HCT116 (cell line): Measurements from ENCODE around the gene ECT2. TPM values are rescaled to one million over a fixed set of nuclear protein-coding genes. Genes with fewer than 3 reads are reported as not detected.

ENCODE experiments used
- ATAC-seq: fragments of 200-7000 bp; cut with Tn5 transposase; 2 replicates; pipeline ENCODE4 v1.9.1; 2020; ENCODE audit warnings: mild to moderate bottlenecking, moderate library complexity
- BruUV-seq: library from RNA; stranded (reverse); fragments of 400-500 nt; replicated peaks from 2 replicates; lab custom pipeline; 2021; lab: Mats Ljungman, UMichigan
- CTCF ChIA-PET: fragments of 300-600 bp; sonication (Branson Sonifier 250); formaldehyde crosslinking; loops from one replicate; lab custom pipeline; 2021; ENCODE audit warnings: antibody characterized with exemption; lab: Charles Lee
- POLR2A ChIA-PET: fragments of 300-600, 350-600 bp; sonication (Branson Sonifier 250); formaldehyde crosslinking; loops from one replicate; lab custom pipeline; 2021; ENCODE audit warnings: antibody characterized with exemption; lab: Charles Lee
- RAD21 ChIA-PET, 2 experiments: fragments of 300-600 bp; sonication (Branson Sonifier 250); formaldehyde crosslinking; loops; one replicate each; lab custom pipeline; 2023; ENCODE audit warnings: low total read pairs in 2 of 2; ENCODE audit not compliant: uncharacterized antibody in 2 of 2, unreplicated experiment in 2 of 2, low non-redundant PET in 1 of 2; lab: Charles Lee
- DNase-seq: peaks from one replicate; pipeline ENCODE4 v3.0.0-alpha.2; 2010; ENCODE audit warnings: low read depth, low spot score
- H2AFZ ChIP-seq: fragments of 200-600 bp; shearing (Covaris generic), sonication (generic); 2 replicates; pipeline ENCODE4 v1.6.1; 2017; ENCODE audit warnings: low read depth, mixed run types, mixed read lengths, antibody characterized with exemption, low read length; ENCODE audit not compliant: poor library complexity, severe bottlenecking
- H3K27ac ChIP-seq: 2 replicates; pipeline ENCODE4 v1.5.1; 2012; ENCODE audit warnings: low read depth, low read length
- H3K27me3 ChIP-seq: fragments of 200-600 bp; sonication (generic); 2 replicates; pipeline ENCODE4 v1.6.1; 2016; ENCODE audit warnings: mixed run types, low read length, mixed read lengths; ENCODE audit not compliant: insufficient read depth
- H3K36me3 ChIP-seq, 2 experiments: fragments of 200-500 bp in 1 of 2; fragments of 200-600 bp in 1 of 2; sonication (Bioruptor generic) in 1 of 2; sonication (generic) in 1 of 2; 2 replicates each; pipeline versions ENCODE4 v1.5.1 to v1.6.1; 2014 to 2016; ENCODE audit warnings: low read length in 2 of 2, inconsistent platforms in 1 of 2, mixed read lengths in 1 of 2, mixed run types in 1 of 2; ENCODE audit not compliant: insufficient read depth in 2 of 2, control insufficient read depth in 1 of 2
- H3K4me1 ChIP-seq, 2 experiments: fragments of 200-600 bp in 1 of 2; sonication (generic) in 1 of 2; 2 replicates each; pipeline versions ENCODE4 v1.5.1 to v1.6.1; 2012 to 2017; ENCODE audit warnings: low read length in 2 of 2, inconsistent platforms in 1 of 2, mild to moderate bottlenecking in 1 of 2, mixed read lengths in 1 of 2, mixed run types in 1 of 2, moderate library complexity in 1 of 2; ENCODE audit not compliant: insufficient read depth in 2 of 2, control insufficient read depth in 1 of 2
- H3K4me2 ChIP-seq: fragments of 200-600 bp; sonication (generic); 2 replicates; pipeline ENCODE4 v1.6.1; 2017; ENCODE audit warnings: mixed run types, low read length, mixed read lengths
- H3K4me3 ChIP-seq, 2 experiments: fragments of 200-600 bp in 1 of 2; sonication (generic) in 1 of 2; replicated peaks in 1 of 2; 2 replicates each; pipeline ENCODE4 v1.5.1; 2011 to 2016; ENCODE audit warnings: low read length in 2 of 2, control low read depth in 1 of 2, low read depth in 1 of 2, mild to moderate bottlenecking in 1 of 2, mixed read lengths in 1 of 2, mixed run types in 1 of 2
- H3K79me2 ChIP-seq: fragments of 200-600 bp; sonication (generic); 2 replicates; pipeline ENCODE4 v1.6.1; 2017; ENCODE audit warnings: mild to moderate bottlenecking, mixed run types, low read length, moderate library complexity, mixed read lengths; ENCODE audit not compliant: insufficient read depth
- H3K9ac ChIP-seq: fragments of 200-600 bp; sonication (generic); 2 replicates; pipeline ENCODE4 v1.6.1; 2016; ENCODE audit warnings: low read length, mixed read lengths
- H3K9me2 ChIP-seq: fragments of 200-600 bp; sonication (generic), shearing (Covaris generic); 2 replicates; pipeline ENCODE4 v1.6.1; 2017; ENCODE audit warnings: mixed run types, mild to moderate bottlenecking, moderate library complexity; ENCODE audit not compliant: insufficient read depth
- H3K9me3 ChIP-seq, 2 experiments: fragments of 200-500 bp in 1 of 2; fragments of 200-600 bp in 1 of 2; sonication (Bioruptor generic) in 1 of 2; sonication (generic) in 1 of 2; 2 replicates each; pipeline ENCODE4 v1.6.1; 2014 to 2017; ENCODE audit warnings: low read length in 2 of 2, mixed read lengths in 2 of 2, inconsistent platforms in 1 of 2, low read depth in 1 of 2, mild to moderate bottlenecking in 1 of 2, mixed run types in 1 of 2, moderate library complexity in 1 of 2; ENCODE audit not compliant: control insufficient read depth in 1 of 2, insufficient read depth in 1 of 2
- H4K20me1 ChIP-seq: fragments of 200-600 bp; sonication (generic), shearing (Covaris generic); 2 replicates; pipeline ENCODE4 v1.6.1; 2017; ENCODE audit warnings: mixed run types, mild to moderate bottlenecking, moderate library complexity; ENCODE audit not compliant: insufficient read depth
- CBX3 ChIP-seq: IDR thresholded peaks from 2 replicates; pipeline ENCODE4 v1.6.1; 2012; ENCODE audit warnings: low read depth
- POLR2A ChIP-seq: IDR thresholded peaks from 2 replicates; pipeline ENCODE4 v1.7.0; 2011; ENCODE audit warnings: borderline replicate concordance; ENCODE audit not compliant: insufficient read depth, insufficient read length; ENCODE audit errors: extremely low read depth
- POLR2AphosphoS5 ChIP-seq: IDR thresholded peaks from 2 replicates; pipeline ENCODE4 v1.6.1; 2011; ENCODE audit warnings: mild to moderate bottlenecking, low read depth, low read length, moderate library complexity
- RAD21 ChIP-seq: IDR thresholded peaks from 2 replicates; pipeline ENCODE4 v1.6.1; 2012; ENCODE audit warnings: low read depth, mild to moderate bottlenecking
- SP1 ChIP-seq: IDR thresholded peaks from 2 replicates; pipeline ENCODE4 v1.6.1; 2012; ENCODE audit warnings: low read depth
- TCF7L2 ChIP-seq: IDR thresholded peaks from 2 replicates; pipeline ENCODE4 v1.7.0; 2011; ENCODE audit warnings: borderline replicate concordance, inconsistent platforms; ENCODE audit not compliant: insufficient read depth, insufficient read length; ENCODE audit errors: extremely low read depth
- YY1 ChIP-seq: IDR thresholded peaks from 2 replicates; pipeline ENCODE4 v1.6.1; 2011; ENCODE audit warnings: low read length, low read depth, moderate library complexity, mild to moderate bottlenecking; ENCODE audit not compliant: insufficient replicate concordance; ENCODE audit errors: extremely low read depth
- ZNF274 ChIP-seq: fragments of 200-500 bp; sonication (Bioruptor generic); IDR thresholded peaks from 2 replicates; pipeline ENCODE4 v1.6.1; 2014; ENCODE audit warnings: mild to moderate bottlenecking, low read depth, low read length, inconsistent platforms
- intact Hi-C: fragments of 100-400 bp; cut with micrococcal nuclease; formaldehyde crosslinking; loops from 2 replicates; pipeline ENCODE4 v1.10.0; 2022
- total RNA-seq: library from RNA; stranded (reverse); gene quantifications from one replicate; pipeline ENCODE4 v1.2.1, GENCODE V29; 2021; ENCODE audit not compliant: unreplicated experiment
- TF ChIP-seq, protein P1 (sequence below): IDR thresholded peaks from 2 replicates; pipeline ENCODE4 v1.6.1; 2012
- TF ChIP-seq, protein P2 (sequence below): IDR thresholded peaks from 2 replicates; pipeline ENCODE4 v1.6.1; 2012; ENCODE audit warnings: low read depth
- TF ChIP-seq, protein P3 (sequence below): IDR thresholded peaks from 2 replicates; pipeline ENCODE4 v1.6.1; 2011; ENCODE audit warnings: mild to moderate bottlenecking, low read length, moderate library complexity; ENCODE audit not compliant: insufficient replicate concordance; ENCODE audit errors: extremely low read depth
- TF ChIP-seq, protein P4 (sequence below), 3 experiments: fragments of 200-600 bp in 1 of 3; sonication (generic) in 1 of 3; IDR thresholded peaks in 2 of 3; conservative IDR thresholded peaks in 1 of 3; 2 replicates each; pipeline ENCODE4 v1.5.1; 2012 to 2017; ENCODE audit warnings: low read depth in 2 of 3, low read length in 2 of 3, antibody characterized with exemption in 1 of 3, borderline replicate concordance in 1 of 3, control low read depth in 1 of 3, mild to moderate bottlenecking in 1 of 3, mixed read lengths in 1 of 3, mixed run types in 1 of 3, moderate library complexity in 1 of 3; ENCODE audit not compliant: insufficient read depth in 1 of 3

The ECT2 gene
- total RNA-seq, 1 experiment from 2014 or later = 95.6 TPM

DNA sequence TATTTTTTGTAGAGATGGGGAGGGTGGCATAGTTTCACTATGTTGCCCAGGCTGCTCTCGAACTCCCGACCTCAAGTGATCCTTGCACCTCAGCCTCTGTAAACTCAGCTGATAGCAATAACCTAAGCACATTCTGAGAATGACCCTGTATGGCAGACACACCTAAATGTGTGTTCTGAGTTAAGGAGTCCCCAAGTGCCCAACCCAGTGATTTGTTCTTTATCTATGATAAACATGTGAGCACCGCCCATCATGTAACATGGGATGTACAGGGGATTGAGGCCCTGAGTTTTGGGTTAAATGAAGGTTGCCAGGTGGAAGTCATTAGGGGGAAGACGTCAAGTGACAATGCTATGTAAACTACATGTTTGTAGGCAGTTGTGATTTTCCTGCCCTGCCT is 45.4 kb upstream of the ECT2 start:
- no peaks in the 10 kb centered on the region for H3K27me3 ChIP-seq
- H3K79me2 ChIP-seq = peaks cover 74% of the 10 kb centered on the region
- DNase-seq (no peak), ATAC-seq (no peak)
- no peaks in the 10 kb centered on the region for H3K9me3 ChIP-seq
- H3K4me3 ChIP-seq = no peak overlapping the region
- no peaks in the 10 kb centered on the region for H3K36me3 ChIP-seq
- H4K20me1 ChIP-seq = no peaks in the 10 kb centered on the region
- H3K9ac ChIP-seq = no peak overlapping the region
- H3K27ac ChIP-seq = no peak overlapping the region
- RAD21 ChIA-PET = no interaction called here
- no TSS peak for BruUV-seq
- intact Hi-C loops = no loop called here
- POLR2A ChIA-PET = no interaction called here
- peaks cover 6 to 19% of the 10 kb centered on the region in 2 experiments; a peak in 3 of 4 replicates for H3K4me1 ChIP-seq
- H3K4me2 ChIP-seq = no peak overlapping the region
- TF ChIP-seq CBX3 = no peak
- no peak for TF ChIP-seq TCF7L2
- TF ChIP-seq POLR2A = no peak
- TF ChIP-seq, protein P1, sequence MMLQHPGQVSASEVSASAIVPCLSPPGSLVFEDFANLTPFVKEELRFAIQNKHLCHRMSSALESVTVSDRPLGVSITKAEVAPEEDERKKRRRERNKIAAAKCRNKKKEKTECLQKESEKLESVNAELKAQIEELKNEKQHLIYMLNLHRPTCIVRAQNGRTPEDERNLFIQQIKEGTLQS = no peak
- TF ChIP-seq, protein P2, sequence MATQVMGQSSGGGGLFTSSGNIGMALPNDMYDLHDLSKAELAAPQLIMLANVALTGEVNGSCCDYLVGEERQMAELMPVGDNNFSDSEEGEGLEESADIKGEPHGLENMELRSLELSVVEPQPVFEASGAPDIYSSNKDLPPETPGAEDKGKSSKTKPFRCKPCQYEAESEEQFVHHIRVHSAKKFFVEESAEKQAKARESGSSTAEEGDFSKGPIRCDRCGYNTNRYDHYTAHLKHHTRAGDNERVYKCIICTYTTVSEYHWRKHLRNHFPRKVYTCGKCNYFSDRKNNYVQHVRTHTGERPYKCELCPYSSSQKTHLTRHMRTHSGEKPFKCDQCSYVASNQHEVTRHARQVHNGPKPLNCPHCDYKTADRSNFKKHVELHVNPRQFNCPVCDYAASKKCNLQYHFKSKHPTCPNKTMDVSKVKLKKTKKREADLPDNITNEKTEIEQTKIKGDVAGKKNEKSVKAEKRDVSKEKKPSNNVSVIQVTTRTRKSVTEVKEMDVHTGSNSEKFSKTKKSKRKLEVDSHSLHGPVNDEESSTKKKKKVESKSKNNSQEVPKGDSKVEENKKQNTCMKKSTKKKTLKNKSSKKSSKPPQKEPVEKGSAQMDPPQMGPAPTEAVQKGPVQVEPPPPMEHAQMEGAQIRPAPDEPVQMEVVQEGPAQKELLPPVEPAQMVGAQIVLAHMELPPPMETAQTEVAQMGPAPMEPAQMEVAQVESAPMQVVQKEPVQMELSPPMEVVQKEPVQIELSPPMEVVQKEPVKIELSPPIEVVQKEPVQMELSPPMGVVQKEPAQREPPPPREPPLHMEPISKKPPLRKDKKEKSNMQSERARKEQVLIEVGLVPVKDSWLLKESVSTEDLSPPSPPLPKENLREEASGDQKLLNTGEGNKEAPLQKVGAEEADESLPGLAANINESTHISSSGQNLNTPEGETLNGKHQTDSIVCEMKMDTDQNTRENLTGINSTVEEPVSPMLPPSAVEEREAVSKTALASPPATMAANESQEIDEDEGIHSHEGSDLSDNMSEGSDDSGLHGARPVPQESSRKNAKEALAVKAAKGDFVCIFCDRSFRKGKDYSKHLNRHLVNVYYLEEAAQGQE = no peak
- TF ChIP-seq SP1 = no peak
- no peak for TF ChIP-seq ZNF274
- TF ChIP-seq, protein P3, sequence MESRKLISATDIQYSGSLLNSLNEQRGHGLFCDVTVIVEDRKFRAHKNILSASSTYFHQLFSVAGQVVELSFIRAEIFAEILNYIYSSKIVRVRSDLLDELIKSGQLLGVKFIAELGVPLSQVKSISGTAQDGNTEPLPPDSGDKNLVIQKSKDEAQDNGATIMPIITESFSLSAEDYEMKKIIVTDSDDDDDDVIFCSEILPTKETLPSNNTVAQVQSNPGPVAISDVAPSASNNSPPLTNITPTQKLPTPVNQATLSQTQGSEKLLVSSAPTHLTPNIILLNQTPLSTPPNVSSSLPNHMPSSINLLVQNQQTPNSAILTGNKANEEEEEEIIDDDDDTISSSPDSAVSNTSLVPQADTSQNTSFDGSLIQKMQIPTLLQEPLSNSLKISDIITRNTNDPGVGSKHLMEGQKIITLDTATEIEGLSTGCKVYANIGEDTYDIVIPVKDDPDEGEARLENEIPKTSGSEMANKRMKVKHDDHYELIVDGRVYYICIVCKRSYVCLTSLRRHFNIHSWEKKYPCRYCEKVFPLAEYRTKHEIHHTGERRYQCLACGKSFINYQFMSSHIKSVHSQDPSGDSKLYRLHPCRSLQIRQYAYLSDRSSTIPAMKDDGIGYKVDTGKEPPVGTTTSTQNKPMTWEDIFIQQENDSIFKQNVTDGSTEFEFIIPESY = no peak
- TF ChIP-seq YY1 = no peak
- TF ChIP-seq, protein P4, sequence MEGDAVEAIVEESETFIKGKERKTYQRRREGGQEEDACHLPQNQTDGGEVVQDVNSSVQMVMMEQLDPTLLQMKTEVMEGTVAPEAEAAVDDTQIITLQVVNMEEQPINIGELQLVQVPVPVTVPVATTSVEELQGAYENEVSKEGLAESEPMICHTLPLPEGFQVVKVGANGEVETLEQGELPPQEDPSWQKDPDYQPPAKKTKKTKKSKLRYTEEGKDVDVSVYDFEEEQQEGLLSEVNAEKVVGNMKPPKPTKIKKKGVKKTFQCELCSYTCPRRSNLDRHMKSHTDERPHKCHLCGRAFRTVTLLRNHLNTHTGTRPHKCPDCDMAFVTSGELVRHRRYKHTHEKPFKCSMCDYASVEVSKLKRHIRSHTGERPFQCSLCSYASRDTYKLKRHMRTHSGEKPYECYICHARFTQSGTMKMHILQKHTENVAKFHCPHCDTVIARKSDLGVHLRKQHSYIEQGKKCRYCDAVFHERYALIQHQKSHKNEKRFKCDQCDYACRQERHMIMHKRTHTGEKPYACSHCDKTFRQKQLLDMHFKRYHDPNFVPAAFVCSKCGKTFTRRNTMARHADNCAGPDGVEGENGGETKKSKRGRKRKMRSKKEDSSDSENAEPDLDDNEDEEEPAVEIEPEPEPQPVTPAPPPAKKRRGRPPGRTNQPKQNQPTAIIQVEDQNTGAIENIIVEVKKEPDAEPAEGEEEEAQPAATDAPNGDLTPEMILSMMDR (IDR thresholded peaks at IDR 0.05 in 2 of 3, conservative IDR thresholded peaks at IDR 0.05 in 1 of 3; ENCODE audit: borderline replicate concordance in 1 of 3, insufficient read depth in 1 of 3, low read depth in 2 of 3, low read length in 2 of 3) = no peak
- no peak for TF ChIP-seq POLR2AphosphoS5
- TF ChIP-seq RAD21 = no peak
- TF ChIP-seq, all 23 proteins: peak for 0
- no peak overlapping the region for H2AFZ ChIP-seq
- CTCF ChIA-PET = no interaction called here
- H3K9me2 ChIP-seq = no peaks in the 10 kb centered on the region
